WTC11 (cell line): Measurements from ENCODE around the gene F5. TPM values are rescaled to one million over a fixed set of nuclear protein-coding genes. Genes with fewer than 3 reads are reported as not detected.

Source experiments
- ATAC-seq: fragments of 200-7000 bp; cut with Tn5 transposase; 2 replicates; pipeline ENCODE4 v1.10.0; 2021; ENCODE audit warnings: mild to moderate bottlenecking, moderate library complexity
- CTCF ChIA-PET: fragments of 300-600 bp; sonication (Branson Sonifier 250); formaldehyde crosslinking; loops from one replicate; lab custom pipeline; 2021; ENCODE audit warnings: antibody characterized with exemption; lab: Charles Lee
- POLR2A ChIA-PET: fragments of 350-600 bp; sonication (Branson Sonifier 250); formaldehyde crosslinking; loops from one replicate; lab custom pipeline; 2021; ENCODE audit warnings: antibody characterized with exemption; lab: Charles Lee
- DNase-seq: peaks from one replicate; pipeline ENCODE4 v3.0.0; 2021; ENCODE audit warnings: low spot score
- H3K27ac Mint-ChIP-seq: 2 replicates; pipeline ENCODE4 v1.8.0; 2021; ENCODE audit warnings: mixed read lengths
- H3K27me3 Mint-ChIP-seq: 2 replicates; pipeline ENCODE4 v1.8.0; 2021; ENCODE audit warnings: low read depth, mild to moderate bottlenecking, moderate library complexity, mixed read lengths
- H3K36me3 Mint-ChIP-seq: 2 replicates; pipeline ENCODE4 v1.8.0; 2021; ENCODE audit warnings: mixed read lengths
- H3K4me1 Mint-ChIP-seq: 2 replicates; pipeline ENCODE4 v1.8.0; 2022; ENCODE audit warnings: mixed read lengths
- H3K4me3 Mint-ChIP-seq: 2 replicates; pipeline ENCODE4 v1.8.0; 2021; ENCODE audit warnings: mild to moderate bottlenecking, moderate library complexity, mixed read lengths
- H3K9me3 Mint-ChIP-seq: 2 replicates; pipeline ENCODE4 v1.8.0; 2021; ENCODE audit warnings: mixed read lengths
- ATF1 ChIP-seq: sonication (generic); formaldehyde crosslinking; IDR thresholded peaks from 2 replicates; pipeline ENCODE4 v1.8.1; 2023; ENCODE audit warnings: mild to moderate bottlenecking, moderate library complexity, missing genetic modification reagents
- ATF3 ChIP-seq: sonication (generic); formaldehyde crosslinking; conservative IDR thresholded peaks from 2 replicates; pipeline ENCODE4 v1.8.1; 2022; ENCODE audit warnings: mild to moderate bottlenecking, missing genetic modification reagents
- CDX4 ChIP-seq: fragments of 250-450 bp; sonication (Bioruptor Pico); IDR thresholded peaks from 2 replicates; pipeline ENCODE4 v1.9.0; 2021; ENCODE audit warnings: moderate library complexity, mild to moderate bottlenecking, inconsistent platforms, borderline replicate concordance
- E2F5 ChIP-seq: sonication (generic); formaldehyde crosslinking; IDR thresholded peaks from 2 replicates; pipeline ENCODE4 v1.8.1; 2022; ENCODE audit warnings: mild to moderate bottlenecking, moderate library complexity, missing genetic modification reagents
- ERG ChIP-seq: fragments of 250-450 bp; sonication (Bioruptor Pico); IDR thresholded peaks from 2 replicates; pipeline ENCODE4 v1.8.0; 2021; ENCODE audit warnings: mild to moderate bottlenecking
- ESRRA ChIP-seq: sonication (generic); formaldehyde crosslinking; IDR thresholded peaks from 2 replicates; pipeline ENCODE4 v1.8.1; 2022; ENCODE audit warnings: mild to moderate bottlenecking, missing genetic modification reagents, borderline replicate concordance
- ETV6 ChIP-seq: sonication (generic); formaldehyde crosslinking; IDR thresholded peaks from 2 replicates; pipeline ENCODE4 v1.8.1; 2022; ENCODE audit warnings: mild to moderate bottlenecking, missing genetic modification reagents
- FOXJ3 ChIP-seq: sonication (generic); formaldehyde crosslinking; IDR thresholded peaks from 2 replicates; pipeline ENCODE4 v1.9.0; 2021; ENCODE audit warnings: missing genetic modification reagents, mild to moderate bottlenecking, borderline replicate concordance
- FOXP1 ChIP-seq: sonication (generic); formaldehyde crosslinking; IDR thresholded peaks from 2 replicates; pipeline ENCODE4 v1.8.0; 2022; ENCODE audit warnings: missing genetic modification reagents, mild to moderate bottlenecking, moderate library complexity, borderline replicate concordance
- GRHL2 ChIP-seq: fragments of 250-450 bp; sonication (Bioruptor Pico); IDR thresholded peaks from 2 replicates; pipeline ENCODE4 v1.8.0; 2022; ENCODE audit warnings: mild to moderate bottlenecking, moderate library complexity; ENCODE audit not compliant: insufficient replicate concordance, severe bottlenecking
- HMGXB4 ChIP-seq: sonication (generic); formaldehyde crosslinking; IDR thresholded peaks from 2 replicates; pipeline ENCODE4 v1.8.1; 2023; ENCODE audit warnings: mild to moderate bottlenecking, moderate library complexity, missing genetic modification reagents
- IRF1 ChIP-seq: sonication (generic); formaldehyde crosslinking; IDR thresholded peaks from 2 replicates; pipeline ENCODE4 v1.8.0; 2023; ENCODE audit warnings: missing genetic modification reagents
- JAZF1 ChIP-seq: fragments of 250-450 bp; sonication (Bioruptor Pico); IDR thresholded peaks from 2 replicates; pipeline ENCODE4 v1.9.0; 2021; ENCODE audit warnings: moderate library complexity, mild to moderate bottlenecking, inconsistent platforms
- MAX ChIP-seq: sonication (generic); formaldehyde crosslinking; IDR thresholded peaks from 2 replicates; pipeline ENCODE4 v1.8.0; 2022; ENCODE audit warnings: mild to moderate bottlenecking, missing genetic modification reagents
- MLX ChIP-seq: sonication (generic); formaldehyde crosslinking; IDR thresholded peaks from 2 replicates; pipeline ENCODE4 v1.8.1; 2023; ENCODE audit warnings: mild to moderate bottlenecking, missing genetic modification reagents, moderate library complexity
- MXD4 ChIP-seq: fragments of 250-450 bp; sonication (Bioruptor Pico); IDR thresholded peaks from 2 replicates; pipeline ENCODE4 v1.8.0; 2021; ENCODE audit warnings: mild to moderate bottlenecking, moderate library complexity, borderline replicate concordance
- MYBL2 ChIP-seq: sonication (generic); formaldehyde crosslinking; IDR thresholded peaks from 2 replicates; pipeline ENCODE4 v1.8.1; 2023; ENCODE audit warnings: mild to moderate bottlenecking, moderate library complexity, missing genetic modification reagents
- NFYB ChIP-seq: sonication (generic); formaldehyde crosslinking; conservative IDR thresholded peaks from 2 replicates; pipeline ENCODE4 v1.8.0; 2022; ENCODE audit warnings: low read depth, missing genetic modification reagents
- NR1H2 ChIP-seq: sonication (generic); formaldehyde crosslinking; IDR thresholded peaks from 2 replicates; pipeline ENCODE4 v1.9.0; 2021; ENCODE audit warnings: mild to moderate bottlenecking, moderate library complexity, missing genetic modification reagents
- RELA ChIP-seq: sonication (generic); formaldehyde crosslinking; IDR thresholded peaks from 2 replicates; pipeline ENCODE4 v1.8.1; 2022; ENCODE audit warnings: missing genetic modification reagents, mild to moderate bottlenecking, borderline replicate concordance
- SMAD4 ChIP-seq: sonication (generic); formaldehyde crosslinking; IDR thresholded peaks from 2 replicates; pipeline ENCODE4 v1.8.0; 2022; ENCODE audit warnings: mild to moderate bottlenecking, missing genetic modification reagents
- SP1 ChIP-seq: sonication (generic); formaldehyde crosslinking; conservative IDR thresholded peaks from 2 replicates; pipeline ENCODE4 v1.8.1; 2022; ENCODE audit warnings: missing genetic modification reagents
- TEAD4 ChIP-seq: sonication (generic); formaldehyde crosslinking; IDR thresholded peaks from 2 replicates; pipeline ENCODE4 v1.8.0; 2022; ENCODE audit warnings: mild to moderate bottlenecking, missing genetic modification reagents
- USF1 ChIP-seq: sonication (generic); formaldehyde crosslinking; IDR thresholded peaks from 2 replicates; pipeline ENCODE4 v1.8.0; 2022; ENCODE audit warnings: mild to moderate bottlenecking, missing genetic modification reagents
- ZBTB21 ChIP-seq: sonication (generic); formaldehyde crosslinking; IDR thresholded peaks from 2 replicates; pipeline ENCODE4 v1.8.1; 2023; ENCODE audit warnings: mild to moderate bottlenecking, missing genetic modification reagents, borderline replicate concordance
- ZNF396 ChIP-seq: fragments of 250-450 bp; sonication (Bioruptor Pico); IDR thresholded peaks from 2 replicates; pipeline ENCODE4 v1.8.0; 2021; ENCODE audit warnings: mild to moderate bottlenecking, moderate library complexity, borderline replicate concordance
- ZNF423 ChIP-seq: fragments of 250-450 bp; sonication (Bioruptor Pico); IDR thresholded peaks from 2 replicates; pipeline ENCODE4 v2.1.2; 2022; ENCODE audit warnings: mild to moderate bottlenecking, moderate library complexity
- ZNF671 ChIP-seq: fragments of 250-450 bp; sonication (Bioruptor Pico); IDR thresholded peaks from 2 replicates; pipeline ENCODE4 v1.8.0; 2021; ENCODE audit warnings: mild to moderate bottlenecking
- total RNA-seq: library from RNA; stranded (reverse); gene quantifications from 3 replicates; pipeline ENCODE4 v1.2.3, GENCODE V29; 2021

The F5 gene
- total RNA-seq, 1 experiment from 2014 or later, result 0.20 TPM

GRCh38 chr1:169527001-169527400 is 59.3 kb downstream of the F5 start:
- POLR2A ChIA-PET, result no interaction called here
- H3K4me3 Mint-ChIP-seq, result no peak overlapping the region
- no peak for ATAC-seq
- no peaks in the 10 kb centered on the region for H3K9me3 Mint-ChIP-seq
- H3K27ac Mint-ChIP-seq, result no peak overlapping the region
- TF ChIP-seq ZBTB21 (CRISPR knock-in tag), result no peak
- TF ChIP-seq SMAD4, result no peak
- TF ChIP-seq NR1H2 (CRISPR knock-in tag), result no peak
- no peak for TF ChIP-seq ETV6 (CRISPR knock-in tag)
- no peak for TF ChIP-seq E2F5 (CRISPR knock-in tag)
- TF ChIP-seq NFYB (CRISPR knock-in tag), result no peak
- no peak for TF ChIP-seq ZNF671 (CRISPR knock-in tag)
- no peak for TF ChIP-seq ESRRA (CRISPR knock-in tag)
- no peak for TF ChIP-seq MLX (CRISPR knock-in tag)
- no peak for TF ChIP-seq HMGXB4 (CRISPR knock-in tag)
- TF ChIP-seq JAZF1 (CRISPR knock-in tag), result no peak
- TF ChIP-seq MAX (CRISPR knock-in tag), result no peak
- TF ChIP-seq CDX4 (CRISPR knock-in tag), result no peak
- no peak for TF ChIP-seq FOXJ3 (CRISPR knock-in tag)
- TF ChIP-seq ZNF423 (CRISPR knock-in tag), result no peak
- no peak for TF ChIP-seq MYBL2
- TF ChIP-seq ATF3 (CRISPR knock-in tag), result no peak
- no peak for TF ChIP-seq ZNF396 (CRISPR knock-in tag)
- TF ChIP-seq SP1 (CRISPR knock-in tag), result no peak
- TF ChIP-seq FOXP1 (CRISPR knock-in tag), result no peak
- TF ChIP-seq, all 79 proteins: peak for 0
- Mint-ChIP-seq H3K36me3 (no peaks in the 10 kb centered on the region), H3K4me1 (peaks cover 32% of the 10 kb centered on the region), H3K27me3 (no peaks in the 10 kb centered on the region)
- DNase-seq, result no peak
- CTCF ChIA-PET, result interaction anchor here (2.9 kb wide), 1 partner anchor 41 kb away, joined by 13 read pairs; the partner anchor contains the start of gene SLC19A2

GRCh38 chr1:169526120-169526832 is 60.0 kb downstream of the F5 start:
- no peaks in the 10 kb centered on the region for H3K36me3 Mint-ChIP-seq
- ATAC-seq (no peak), DNase-seq (no peak)
- H3K27ac Mint-ChIP-seq, result no peak overlapping the region
- peaks cover 32% of the 10 kb centered on the region for H3K4me1 Mint-ChIP-seq
- no peak overlapping the region for H3K4me3 Mint-ChIP-seq
- H3K9me3 Mint-ChIP-seq, result no peaks in the 10 kb centered on the region
- ChIA-PET POLR2A (no interaction called here), CTCF (no interaction called here)
- no peaks in the 10 kb centered on the region for H3K27me3 Mint-ChIP-seq
- no peak for TF ChIP-seq MLX (CRISPR knock-in tag)
- no peak for TF ChIP-seq RELA (CRISPR knock-in tag)
- TF ChIP-seq ERG (CRISPR knock-in tag), result no peak
- TF ChIP-seq USF1 (CRISPR knock-in tag), result no peak
- TF ChIP-seq TEAD4 (CRISPR knock-in tag), result no peak
- TF ChIP-seq MXD4 (CRISPR knock-in tag), result no peak
- no peak for TF ChIP-seq ATF1
- no peak for TF ChIP-seq GRHL2 (CRISPR knock-in tag)
- TF ChIP-seq IRF1, result no peak
